ENCODE results near the gene PASK.
"Not testable (repeated sequence)": the region's sequence is repeated elsewhere in the genome, so short reads cannot be mapped to it uniquely, and the experiment has no call there.

PASK gene

DNA sequence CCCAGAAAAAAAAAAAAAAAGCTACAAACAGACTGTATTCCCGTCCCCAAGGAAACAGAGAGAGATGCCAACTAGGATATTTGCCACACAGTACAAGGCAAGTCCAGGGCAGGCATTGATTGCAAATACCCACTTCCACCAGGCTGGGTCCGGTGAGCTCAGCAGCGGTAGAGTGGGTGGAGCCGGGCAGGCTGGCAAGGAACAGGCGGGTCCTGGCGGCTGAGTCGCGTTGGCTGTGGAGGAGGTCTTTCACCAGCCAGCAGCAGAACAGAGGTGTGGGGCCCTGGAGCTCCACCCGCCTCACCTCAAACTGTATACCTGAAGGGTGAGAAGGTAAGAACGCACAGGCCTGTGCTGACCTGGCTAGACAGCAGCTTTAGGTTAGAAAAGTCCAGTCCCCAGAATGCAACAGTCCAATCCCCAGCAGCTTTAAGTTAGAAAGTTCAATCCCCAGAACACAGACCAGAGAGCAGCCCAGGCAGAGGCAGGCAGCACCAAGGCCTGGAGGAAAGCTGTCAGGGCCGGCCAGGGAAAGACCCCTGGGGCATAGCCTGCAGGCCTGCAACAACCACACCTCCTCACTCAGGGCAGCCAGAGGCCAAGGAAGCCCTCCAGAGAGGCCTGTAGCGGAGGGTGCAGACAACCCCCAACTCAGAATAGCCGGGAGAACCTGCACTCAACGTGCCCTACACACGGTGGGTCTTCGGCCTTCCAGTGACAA is 25.3 kb downstream of the PASK start:
- no peak for DNase-seq

DNA sequence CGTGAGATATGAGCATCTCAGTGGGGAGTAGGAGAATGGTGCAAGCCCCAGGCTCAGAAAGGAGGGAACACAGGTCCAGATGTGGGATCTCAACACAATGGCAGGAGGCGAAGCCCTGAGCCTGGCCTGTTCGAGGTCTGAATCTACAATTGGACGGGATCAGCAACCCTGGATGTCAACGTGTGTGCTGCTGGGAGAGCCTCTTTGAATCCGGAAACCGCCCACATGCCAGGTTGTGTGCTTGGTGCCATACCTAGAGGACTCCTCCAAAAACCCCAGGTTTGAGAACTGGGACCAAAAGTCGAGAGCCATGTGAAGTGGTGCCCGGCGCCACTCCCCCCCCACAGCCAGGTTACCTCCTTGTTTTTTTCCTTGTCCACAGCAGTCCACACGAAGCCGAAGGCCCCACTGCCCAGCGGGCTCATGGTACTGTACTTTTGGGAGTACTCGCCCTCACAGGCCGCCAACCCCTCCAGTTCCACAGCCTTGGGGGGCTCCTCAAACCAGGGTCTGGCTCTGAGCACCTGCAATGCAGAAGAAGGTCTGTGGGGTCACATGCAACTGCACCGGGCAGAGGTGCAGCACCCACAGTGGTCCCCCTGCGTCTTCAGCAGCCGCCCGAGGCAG is 26.8 kb downstream of the PASK start:
- DNase-seq = no peak

DNA sequence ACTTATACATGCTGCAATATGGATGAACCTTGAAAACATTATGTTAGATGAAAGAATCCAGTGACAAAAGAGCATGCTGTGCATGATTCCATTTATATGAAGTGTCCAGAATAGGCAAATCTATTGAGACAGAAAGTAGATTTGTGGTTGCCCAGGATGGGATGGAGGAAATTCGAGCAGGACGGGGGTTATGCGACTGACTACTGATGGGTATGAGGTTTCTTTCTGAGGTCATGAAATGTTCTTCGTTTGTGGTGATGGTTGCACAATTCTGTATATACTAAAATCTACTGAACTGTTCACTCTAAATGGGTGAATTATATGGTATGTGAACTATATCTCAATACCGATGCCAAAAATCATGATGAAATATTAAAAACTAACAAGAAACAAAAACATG is 28.3 kb downstream of the PASK start:
- DNase-seq = no peak

DNA sequence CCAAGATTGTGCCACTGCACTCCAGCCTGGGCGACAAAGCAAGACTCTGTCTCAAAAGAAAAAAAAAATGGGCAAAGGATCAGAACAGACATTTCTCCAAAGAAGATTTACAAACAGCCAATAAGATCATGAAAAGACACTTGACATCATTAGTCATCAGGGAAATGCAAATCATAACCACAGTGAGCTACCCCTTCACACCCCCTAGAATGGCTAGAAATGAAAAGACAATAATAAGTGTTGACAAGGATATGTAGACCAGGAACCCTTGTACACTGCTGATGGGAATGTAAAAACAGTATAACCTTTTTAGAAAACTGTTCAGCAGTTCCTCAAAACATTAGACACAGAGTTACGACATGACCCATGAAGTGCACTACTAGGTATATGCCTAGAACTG is 28.8 kb downstream of the PASK start:
- no peak for DNase-seq

DNA sequence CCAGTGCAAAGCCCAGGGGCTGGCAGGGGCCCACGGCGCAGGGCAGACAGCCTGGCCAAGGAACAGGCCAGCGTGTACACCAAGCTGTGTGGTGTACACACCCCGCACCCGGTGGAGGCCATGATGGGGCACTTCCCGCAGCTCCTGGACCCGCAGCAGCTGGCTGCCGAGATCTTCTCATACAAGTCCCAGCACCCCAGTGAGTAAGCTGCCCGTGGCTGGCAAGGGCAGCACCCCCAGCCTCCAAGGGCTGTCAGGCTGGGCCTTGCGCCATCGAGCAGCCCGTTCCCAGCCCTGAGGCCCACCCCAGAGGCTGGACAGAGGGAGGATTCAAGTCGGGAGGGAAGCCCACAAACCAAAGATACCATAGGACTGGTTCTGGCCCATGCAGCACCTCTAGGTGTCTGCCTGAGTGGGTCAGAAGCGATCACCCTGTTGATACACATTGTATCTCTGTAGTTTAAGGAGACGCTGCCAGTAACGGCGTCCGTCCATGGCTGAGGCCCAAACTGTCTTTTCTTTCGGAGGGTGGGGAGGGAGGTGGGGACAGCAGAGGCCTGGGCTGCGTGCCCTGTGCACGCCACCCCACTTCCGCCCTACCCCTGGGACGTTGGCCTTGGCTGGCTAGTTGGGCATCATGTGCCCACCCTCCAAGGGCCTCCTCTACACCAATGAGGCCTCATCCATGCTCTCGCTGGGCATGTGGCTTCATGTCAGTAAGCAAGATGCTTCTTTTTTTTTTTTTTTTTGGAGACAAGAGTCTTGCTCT is 30.4 kb downstream of the PASK start:
- DNase-seq = no peak

DNA sequence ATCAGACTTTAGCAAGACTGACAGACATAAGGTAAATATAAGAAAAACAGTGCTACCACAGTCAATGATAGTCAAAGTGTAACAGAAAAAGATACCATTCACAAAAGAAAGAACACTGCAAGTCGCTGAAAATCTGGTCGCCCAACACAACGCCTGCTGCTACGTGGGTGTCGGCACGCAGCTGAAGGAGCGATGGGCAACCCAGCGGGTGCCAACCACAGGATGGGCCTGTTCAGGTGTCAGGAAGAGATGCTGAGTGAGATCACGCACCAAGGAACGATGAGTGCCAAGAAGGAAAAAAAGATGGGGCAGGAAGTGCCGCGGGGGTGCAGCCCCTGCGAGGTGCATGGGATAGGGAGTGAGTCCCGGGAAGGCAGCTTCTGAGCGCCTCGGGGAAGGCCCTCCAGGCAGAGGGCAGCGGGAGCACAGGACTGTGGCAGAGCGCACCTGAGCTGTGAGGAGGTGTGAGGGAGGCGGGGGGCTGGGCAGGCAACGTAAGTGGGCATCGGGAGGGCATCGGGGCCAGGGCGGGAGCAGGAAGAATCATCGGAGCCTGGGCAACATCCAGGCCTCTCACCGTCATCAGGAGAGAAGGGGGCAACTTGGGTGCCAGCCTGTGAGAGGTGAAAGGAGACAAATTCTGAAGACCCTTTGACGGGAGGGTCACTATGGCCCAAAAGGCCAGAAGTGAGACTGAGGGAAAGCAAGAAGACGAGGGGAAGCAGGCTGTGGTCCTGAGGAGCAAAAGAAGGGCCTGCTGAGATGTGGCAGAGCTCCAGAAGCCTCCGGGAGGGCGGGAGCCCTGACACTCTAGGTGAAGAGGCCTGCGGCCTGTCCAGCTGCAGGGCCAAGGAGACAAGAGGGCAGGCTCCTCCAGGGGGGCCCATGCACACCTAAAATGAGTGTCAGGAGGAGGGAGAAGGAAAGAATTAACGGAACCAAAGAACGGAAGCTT is 32.4 kb downstream of the PASK start:
- DNase-seq = no peak

DNA sequence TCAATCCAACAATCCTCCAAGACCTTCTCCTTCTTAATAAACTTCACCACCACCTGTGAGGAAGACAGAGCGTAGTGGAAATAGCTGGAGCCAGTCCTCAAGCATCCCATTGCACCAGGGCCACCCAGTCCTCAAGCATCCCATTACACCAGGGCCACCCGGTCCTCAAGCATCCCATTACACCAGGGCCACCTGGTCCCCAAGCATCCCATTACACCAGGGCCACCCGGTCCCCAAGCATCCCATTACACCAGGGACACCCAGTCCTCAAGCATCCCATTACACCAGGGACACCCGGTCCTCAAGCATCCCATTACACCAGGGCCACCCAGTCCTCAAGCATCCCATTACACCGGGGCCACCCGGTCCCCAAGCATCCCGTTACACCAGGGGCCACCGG is 33.9 kb downstream of the PASK start:
- no peak for DNase-seq

DNA sequence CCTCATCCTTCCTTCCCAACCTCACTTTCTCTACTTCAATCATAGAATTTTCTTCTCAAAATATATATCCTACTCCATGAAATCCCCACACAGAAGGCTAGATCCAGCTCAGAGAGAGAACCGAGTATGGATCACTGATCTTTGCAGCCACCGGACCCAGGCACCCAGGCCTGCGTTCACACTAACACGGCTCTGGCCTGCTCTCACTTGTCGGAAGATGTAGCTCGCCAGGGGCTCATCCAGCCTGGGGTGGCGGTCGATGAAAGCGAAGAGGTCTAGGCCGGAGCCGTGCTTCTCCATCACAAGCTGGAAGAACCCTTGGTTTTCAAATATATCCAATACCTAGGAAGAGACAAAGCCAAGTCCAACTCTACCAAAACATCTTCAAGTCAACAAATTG is 34.4 kb downstream of the PASK start:
- DNase-seq = no peak

DNA sequence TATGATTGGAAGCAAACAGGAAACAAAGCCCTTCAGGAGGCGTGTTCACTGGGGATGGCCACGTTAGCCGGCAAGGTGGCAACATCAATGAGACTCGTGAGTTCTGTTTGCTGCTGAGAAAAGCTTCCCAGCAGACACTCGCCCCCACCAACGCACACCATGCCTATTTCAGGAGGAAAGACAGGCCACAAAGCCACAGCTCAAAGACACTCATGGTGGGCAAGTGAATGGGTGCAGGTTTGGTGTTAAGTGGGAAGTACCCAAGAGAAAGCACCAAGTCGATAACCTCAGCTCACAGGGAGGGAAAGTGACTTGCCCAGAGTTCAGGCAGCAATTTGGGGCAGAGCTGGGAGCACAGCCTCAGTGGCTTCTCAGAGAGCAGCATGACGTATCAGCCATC is 36.7 kb downstream of the PASK start:
- no peak for DNase-seq

DNA sequence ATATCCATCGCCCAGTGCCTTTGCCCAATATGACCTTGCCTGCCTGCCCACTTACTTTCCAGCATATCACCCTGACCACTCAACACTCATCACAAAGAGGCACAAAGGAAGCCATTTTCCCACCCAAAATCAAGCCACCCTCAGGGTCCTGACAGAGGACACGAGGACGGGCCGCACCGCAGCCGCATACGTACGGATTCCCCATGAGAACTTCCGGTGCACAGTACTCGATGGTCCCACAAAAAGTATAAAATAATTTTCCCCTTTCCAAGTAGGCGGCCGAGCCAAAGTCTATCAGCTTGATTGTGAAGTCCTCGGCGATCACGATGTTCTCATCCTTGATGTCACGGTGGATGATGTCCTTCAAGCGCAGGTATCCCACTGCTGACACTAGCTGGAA is 37.2 kb downstream of the PASK start:
- no peak for DNase-seq

DNA sequence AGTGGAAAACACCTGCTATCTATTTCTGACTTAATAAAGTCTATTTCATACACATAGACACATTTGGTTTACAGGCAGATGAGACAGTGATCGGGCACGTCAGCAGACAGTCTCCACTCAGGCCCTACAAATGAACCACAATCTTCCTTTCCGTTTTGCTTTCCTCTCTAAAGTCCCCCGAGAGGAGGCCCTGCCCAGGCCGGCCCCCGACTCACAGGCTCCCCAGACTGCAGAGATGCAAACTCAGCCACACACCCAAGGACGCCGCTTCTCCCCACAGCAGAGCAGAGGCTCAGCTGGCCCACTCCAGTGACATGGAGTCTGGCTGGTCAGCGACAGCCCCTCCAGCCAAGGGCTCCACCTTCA is 37.8 kb downstream of the PASK start:
- DNase-seq = no peak

DNA sequence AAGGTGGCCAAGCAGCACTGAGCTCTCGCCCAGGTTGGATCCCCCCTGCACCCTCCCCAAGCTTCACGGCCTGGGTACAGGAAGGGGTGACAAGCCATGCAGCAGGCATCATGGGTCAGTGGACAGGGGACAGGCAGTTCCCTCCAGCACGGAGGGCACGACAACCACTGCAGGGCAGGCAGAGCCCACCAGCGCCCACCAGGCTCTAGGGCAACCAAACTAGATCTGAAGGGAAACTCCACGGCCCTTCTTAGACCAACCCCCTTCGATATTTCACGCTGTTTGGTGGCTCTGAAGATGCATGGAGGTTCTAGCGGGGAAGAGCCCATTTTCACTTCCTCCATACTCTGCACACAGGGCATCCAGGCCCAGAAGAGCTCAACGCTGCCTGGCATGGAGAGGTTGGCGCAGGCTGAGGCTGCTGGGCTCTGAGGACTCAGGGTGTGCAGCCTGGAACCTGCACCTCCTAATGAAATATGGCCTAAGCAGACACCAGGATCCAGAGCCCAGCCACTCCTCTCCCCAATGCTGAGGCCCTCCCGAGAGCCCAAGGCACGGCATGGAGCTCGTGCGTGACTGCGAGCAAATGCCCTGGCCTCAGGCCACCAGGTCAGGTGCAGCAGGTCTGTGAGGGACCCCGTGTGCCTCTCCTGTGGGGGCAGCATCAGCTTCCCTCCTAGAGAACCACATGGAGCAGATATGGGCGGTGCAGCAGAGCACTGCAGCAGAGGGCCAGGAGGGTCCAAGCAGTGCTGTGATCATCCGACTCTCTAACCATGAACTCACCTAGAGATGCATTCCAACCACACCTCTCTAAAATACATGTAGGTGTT is 38.4 kb downstream of the PASK start:
- no peak for DNase-seq

DNA sequence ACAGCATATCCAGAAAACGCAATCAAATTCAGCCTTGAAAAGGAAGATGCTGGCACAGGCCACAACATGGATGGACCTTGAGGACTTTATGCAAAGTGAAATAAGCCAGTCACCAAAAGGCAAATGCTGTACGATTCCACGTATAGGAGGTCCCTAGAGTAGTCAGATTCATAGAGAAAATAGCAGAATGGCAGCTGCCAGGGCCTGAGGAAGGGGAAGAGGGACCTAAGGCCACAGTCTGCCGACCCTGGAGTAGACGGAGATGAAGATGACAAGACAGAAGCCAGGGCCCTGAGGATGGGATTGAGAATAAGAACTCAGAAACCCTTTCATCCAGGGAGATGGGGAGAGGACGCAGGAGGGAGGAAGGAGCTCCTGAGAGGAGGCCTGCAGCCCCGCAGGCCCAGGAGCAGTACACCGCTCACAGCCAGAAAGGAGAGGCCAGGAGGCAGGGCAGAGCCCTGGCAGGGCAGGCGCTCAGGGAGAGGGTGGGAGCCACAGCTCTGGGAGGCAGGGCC is 39.1 kb downstream of the PASK start:
- no peak for DNase-seq

DNA sequence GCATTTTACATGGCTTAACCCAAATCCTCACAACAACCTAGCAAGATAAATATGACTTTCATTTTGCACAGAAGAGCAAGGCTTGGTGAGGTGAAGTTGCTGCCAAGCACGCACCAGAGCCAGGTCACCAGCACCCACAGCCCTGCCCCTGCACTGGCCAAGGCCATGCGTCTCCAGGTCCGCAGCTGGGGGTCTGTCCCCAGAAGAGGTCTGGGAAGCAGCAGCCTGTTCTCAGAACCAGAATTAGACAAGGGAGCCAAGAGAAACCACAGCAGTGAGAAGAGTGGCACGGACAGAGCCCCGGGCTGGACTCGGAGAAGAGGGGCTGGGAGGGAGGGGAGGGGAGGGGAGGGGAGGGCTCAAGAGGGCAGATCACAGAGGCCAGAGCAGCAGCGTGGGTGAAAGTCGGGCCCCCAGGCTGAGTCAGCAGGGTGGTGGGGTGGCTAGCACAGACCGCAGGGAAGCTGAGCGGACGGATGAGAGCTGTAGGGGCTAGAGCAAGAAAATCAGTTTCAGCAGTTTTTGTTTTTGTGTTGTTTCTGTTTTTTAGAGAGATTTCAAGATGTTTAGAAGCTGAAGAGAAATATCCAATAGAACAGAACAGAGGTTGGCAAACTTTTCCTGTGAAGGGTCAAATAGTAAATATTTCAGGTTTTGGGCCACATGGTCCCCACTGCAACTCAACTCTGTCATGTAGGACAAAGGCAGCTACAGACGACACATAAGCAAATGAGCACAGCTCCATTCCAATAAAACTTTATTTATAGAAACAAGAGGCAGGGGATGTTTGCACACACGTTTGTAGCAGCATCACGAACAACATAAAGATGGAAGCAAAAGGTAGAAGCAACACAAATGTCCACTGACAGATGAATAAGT is 39.8 kb downstream of the PASK start:
- no peak for DNase-seq

DNA sequence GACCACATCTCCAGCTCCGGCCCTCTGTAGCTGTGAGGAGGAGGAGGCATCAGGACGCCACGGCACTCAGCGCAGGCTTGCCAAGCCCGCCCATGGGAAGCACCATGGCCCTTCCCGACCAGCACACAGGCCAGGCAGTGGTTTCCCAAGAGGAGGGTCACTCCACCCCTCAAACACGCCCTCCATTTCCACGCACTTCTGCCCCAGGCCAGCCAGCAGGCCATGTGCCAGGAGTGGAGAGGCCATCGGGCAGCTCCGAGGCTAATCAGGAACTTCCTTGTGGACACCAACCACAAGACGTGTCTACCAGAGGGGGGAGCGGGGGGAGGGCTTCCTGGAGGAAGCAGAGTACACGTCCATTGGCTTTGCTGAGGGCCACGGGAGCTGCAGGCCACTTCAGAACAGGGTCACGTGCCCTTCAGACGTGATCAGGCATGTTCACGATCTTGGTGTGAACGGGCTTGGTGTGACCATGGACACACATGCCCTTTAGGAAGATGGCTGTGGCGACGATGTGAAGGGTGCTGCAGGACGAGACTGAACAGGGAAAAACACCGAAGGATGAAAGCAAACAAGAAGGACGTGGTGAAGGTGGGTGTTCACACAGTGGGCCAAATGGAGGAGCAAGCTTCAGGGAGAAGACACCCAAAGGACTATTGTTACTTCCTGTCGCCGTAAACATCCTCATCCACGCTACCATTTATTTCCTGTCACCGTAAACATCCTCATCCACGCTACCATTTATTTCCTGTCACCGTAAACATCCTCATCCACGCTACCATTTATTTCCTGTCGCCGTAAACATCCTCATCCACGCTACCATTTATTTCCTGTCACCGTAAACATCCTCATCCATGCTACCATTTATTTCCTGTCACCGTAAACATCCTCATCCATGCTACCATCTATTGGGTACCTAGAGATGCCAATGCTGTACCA is 40.7 kb downstream of the PASK start:
- no peak for DNase-seq

DNA sequence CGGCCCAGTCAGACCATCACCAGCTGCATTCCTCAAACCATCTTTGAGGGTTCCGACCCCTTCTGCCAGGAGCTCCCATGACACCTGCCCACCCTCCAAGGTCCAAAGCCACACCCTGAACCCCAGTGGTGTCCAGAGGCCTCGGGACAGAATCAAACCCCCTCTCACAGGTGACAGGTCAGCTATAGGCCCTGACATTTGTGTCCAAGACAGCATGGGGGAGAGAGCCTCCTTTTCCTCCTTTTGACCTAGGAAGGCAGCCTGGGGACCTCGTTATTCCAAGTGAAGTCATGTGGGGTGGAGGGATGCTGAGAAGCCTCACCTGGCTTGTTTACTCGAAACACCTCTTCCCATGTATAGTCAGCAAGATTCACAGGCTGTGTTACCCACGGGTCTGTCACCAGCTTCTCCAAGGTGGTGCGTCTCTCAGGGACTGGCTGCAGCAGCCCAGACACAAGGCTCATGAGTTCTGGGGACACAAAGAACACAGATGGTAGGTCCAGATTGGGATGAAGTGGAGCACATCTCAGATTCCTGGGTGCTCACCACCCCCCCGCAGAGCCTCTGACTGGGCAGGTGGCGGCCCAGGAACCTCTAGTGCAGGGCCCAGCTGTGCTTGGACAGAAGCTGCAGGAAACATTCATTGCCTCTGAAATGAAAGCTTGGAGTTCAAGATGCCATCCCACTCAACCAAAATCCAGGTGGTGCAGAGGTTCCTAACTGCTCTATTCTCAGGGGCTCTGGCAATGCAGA is 42.1 kb downstream of the PASK start:
- DNase-seq = no peak

DNA sequence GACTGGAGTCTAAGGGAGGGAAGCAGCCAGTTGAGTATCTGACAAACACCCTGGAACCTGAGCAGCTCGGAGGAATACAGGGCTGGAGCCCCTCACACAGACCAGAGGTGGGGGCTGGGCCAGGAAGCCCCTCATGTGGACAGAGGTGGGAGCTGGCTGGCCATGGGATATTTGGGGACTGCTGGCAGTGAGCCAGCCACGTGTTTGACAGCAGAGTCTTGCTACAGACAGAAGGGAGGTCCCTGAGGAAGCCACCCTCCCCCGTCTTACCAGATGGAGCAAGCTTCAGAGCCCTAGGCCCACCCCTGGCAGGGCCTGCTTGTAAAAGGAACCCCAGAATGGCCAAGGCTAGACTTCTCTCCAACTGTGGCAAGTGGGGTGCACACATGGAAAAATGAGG is 43.6 kb downstream of the PASK start:
- DNase-seq = no peak

DNA sequence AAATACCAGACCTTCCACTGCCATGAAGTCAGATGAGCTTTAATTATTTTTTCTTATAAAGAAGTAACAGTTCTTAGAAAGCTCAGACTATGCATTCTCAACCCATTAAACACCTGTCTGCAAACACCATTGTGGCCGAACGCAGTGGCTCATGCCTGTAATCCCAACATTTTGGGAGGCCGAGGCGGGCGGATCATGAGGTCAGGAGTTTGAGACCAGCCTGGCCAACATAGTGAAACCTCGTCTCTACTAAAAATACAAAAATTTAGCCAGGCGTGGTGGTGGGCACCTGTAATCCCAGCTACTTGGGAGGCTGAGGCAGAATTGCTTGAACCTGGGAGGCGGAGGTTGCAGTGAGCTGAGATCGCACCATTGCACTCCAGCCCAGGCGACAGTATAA is 44.7 kb downstream of the PASK start:
- not testable (repeated sequence) for DNase-seq

DNA sequence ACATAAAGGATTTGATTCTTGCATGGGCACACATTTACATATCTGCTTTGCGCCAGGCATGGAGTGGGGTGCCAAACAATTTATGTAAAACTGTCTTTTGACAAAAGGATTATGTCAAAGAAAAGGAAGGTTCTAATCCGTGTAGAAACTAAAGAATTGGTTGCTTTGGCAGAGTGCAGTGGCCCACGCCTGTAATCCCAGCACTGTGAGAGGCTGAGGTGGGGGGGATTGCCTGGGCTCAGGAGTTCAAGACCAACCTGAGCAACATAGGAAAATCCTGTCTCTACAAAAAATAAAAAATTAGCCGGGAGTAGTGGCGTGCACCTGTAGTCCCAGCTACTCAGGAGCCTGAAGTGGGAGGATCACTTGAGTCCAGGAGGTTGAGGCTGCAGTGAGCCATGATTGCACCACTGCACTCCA is 46.1 kb downstream of the PASK start:
- DNase-seq = no peak
